GM21381 (cell line): ENCODE measurements around the gene CLEC2B.

Experiments
- ATAC-seq: cut with Tn5 transposase; IDR thresholded peaks from one replicate; pipeline ENCODE4 v1.9.1; 2021; ENCODE audit warnings: mild to moderate bottlenecking, moderate library complexity; ENCODE audit not compliant: unreplicated experiment

Gene CLEC2B

DNA sequence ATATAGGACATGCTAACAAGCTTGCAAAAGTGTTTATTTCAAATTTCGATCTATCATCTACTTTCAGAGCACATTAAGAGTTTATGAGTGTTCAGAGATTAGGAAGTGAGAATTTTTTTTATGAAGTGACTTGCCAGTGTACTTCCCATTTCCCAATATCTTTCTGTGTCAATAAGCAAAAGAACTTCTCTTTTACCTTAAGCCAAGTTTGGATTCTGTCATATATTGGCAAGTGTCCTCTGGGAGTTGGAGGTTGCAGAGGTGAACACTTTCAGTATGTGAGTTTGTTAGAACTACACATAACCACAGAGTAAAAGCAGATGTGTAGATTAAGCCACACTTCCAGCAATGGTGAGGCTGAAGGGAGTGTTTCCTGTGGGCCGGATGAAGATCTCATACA is 58.5 kb downstream of the CLEC2B start:
- no peak for ATAC-seq

DNA sequence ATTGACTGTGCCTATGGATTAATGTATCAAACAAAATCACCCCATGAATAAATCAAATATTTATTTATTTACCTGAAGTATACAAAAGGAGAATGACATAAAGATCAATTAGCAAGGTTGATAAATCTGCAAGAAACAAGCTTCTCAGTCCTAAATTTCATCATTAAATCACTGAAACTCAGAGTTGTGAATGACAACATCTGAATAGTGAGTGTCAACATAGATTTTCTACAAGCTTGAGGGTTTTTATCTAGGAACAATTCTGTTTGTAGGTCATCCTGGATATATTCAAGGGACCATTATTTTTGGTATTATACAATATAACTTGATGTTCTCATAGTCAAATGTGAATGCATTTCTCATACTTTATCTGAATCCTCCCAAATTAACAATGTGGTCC is 59.3 kb downstream of the CLEC2B start:
- ATAC-seq, result no peak

DNA sequence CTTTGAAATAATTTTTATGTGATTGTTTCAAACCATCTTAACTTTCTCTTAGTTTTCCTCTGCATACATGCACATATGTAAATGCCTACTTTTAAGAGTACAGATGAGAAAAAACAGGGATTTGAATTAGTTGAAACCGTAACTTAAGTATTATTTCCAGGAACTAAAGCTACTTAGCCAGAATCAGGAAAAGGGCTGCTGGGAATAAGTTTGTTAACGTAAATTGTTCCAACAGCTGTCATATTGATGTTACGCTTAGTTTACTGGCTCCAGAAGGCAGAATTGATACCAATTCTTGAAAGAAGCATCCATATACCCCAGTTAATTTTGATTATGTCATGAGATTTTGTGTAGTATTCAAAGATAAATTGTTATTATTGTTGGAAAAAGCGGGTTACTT is 59.8 kb downstream of the CLEC2B start:
- no peak for ATAC-seq

DNA sequence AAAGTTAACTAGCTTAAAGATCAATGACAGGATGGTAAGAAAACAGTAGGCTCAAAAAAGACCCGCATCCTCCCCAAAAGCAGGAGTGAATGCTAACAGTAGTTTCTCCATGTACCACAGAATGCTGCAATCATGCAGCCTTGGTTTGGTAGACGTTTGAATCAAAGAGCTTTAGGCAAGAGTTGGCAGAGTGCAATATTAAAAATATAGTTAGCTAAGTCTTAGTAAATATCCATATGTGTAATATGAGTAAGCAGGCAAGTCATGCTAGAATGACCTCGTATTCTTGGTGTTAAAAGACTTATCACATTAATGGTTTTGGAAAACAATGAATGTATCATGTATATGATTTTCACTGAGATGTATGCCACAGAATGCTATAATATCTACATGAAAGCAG is 60.6 kb downstream of the CLEC2B start:
- ATAC-seq, result no peak

DNA sequence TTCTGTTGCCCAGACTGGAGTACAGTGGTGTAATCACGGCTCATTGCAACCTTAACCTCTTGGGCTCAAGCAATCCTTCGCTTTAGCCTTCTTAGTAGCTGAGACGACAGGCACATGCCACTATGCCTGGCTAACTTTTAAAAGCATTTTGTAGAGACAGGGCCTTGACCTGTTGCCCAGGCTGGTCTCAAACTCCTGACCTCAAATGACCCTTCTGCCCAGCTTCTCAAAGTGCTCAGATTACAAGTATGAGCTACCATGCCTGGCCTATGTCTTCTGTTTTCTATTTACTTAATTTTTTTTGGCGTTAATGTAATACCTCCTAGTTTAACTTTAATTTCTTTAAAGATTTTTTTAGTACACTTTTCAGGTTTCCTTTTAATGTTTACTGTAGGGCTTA is 62.4 kb downstream of the CLEC2B start:
- no peak for ATAC-seq

DNA sequence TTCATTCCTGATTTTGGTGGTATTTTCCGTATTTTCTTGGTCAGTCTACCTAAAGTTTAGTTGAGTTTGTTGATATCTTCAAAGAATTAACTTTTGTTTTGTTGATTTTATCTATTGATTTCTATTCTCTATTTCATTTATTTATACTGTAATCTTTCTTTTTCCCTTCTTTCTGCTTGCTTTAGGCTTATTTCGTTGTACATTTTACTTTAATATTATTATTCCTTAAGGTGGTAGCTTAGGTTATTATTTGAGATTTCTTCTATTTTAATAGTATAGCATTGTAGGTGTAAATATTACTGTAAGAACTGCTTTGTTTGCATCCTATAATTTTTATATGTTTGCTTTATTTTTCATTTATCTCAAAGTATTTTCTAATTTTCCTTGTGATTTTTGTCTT is 63.3 kb downstream of the CLEC2B start:
- ATAC-seq, result no peak
